T-helper 2 cell treated with Interferon-gamma antibody and Interleukin-4, amounts not matched to agents 5 μg/mL and 100 μg/mL, for 36 hours (primary cell): Measurements from ENCODE around the gene OPRL1.

Experiments used
- DNase-seq: peaks from one replicate; pipeline ENCODE4 v3.0.0; 2021; ENCODE audit warnings: low spot score
- H3K27ac Mint-ChIP-seq: one replicate; pipeline ENCODE4 v1.8.0; 2021; ENCODE audit warnings: mild to moderate bottlenecking, mixed read lengths
- H3K27me3 Mint-ChIP-seq: one replicate; pipeline ENCODE4 v1.8.0; 2021; ENCODE audit warnings: low read depth, mixed read lengths
- H3K36me3 Mint-ChIP-seq: one replicate; pipeline ENCODE4 v1.8.0; 2021; ENCODE audit warnings: low read depth, mixed read lengths
- H3K4me1 Mint-ChIP-seq: one replicate; pipeline ENCODE4 v1.8.0; 2021; ENCODE audit warnings: low read depth, mixed read lengths
- H3K4me3 Mint-ChIP-seq: one replicate; pipeline ENCODE4 v1.8.0; 2022; ENCODE audit warnings: mild to moderate bottlenecking, moderate library complexity, mixed read lengths
- H3K9me3 Mint-ChIP-seq: one replicate; pipeline ENCODE4 v1.8.0; 2021; ENCODE audit warnings: mixed read lengths

The OPRL1 gene

DNA sequence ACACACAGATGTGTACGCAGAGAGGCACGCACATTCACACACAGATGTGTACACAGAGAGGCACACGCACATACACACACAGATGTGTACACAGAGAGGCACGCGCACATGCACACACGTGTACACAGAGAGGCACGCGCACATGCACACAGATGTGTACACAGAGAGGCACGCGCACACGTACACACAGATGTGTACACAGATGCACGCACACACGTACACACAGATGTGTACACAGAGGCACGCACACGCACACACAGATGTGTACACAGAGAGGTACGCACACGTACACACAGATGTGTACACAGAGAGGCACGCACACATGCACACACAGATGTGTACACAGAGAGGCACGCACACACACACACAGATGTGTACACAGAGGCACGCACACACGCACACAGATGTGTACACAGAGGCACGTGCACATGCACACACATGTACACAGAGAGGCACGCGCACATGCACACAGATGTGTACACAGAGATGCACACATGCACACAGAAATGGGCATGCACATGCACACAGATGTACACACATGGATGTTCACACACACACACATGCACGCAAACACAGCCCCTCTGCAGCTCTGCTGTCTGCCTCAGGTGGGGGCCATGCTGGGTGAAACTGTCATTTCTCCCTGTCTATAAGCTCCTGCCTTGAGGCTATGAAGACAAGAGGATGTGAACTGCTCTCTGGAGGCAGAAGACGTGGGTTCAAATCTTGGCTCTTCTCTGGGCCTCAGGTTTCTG, 70.1 kb downstream of the OPRL1 start:
- Mint-ChIP-seq H3K36me3 (no peaks in the 10 kb centered on the region), H3K27ac (no peak overlapping the region), H3K4me1 (no peaks in the 10 kb centered on the region), H3K27me3 (no peaks in the 10 kb centered on the region), H3K9me3 (no peaks in the 10 kb centered on the region), H3K4me3 (no peak overlapping the region)
- no peak for DNase-seq
